Measurements from ENCODE around the gene GJA1. TPM values are rescaled to one million over a fixed set of nuclear protein-coding genes. Genes with fewer than 3 reads are reported as not detected.
"Not testable (repeated sequence)": the region's sequence is repeated elsewhere in the genome, so short reads cannot be mapped to it uniquely, and the experiment has no call there.

The GJA1 gene
- total RNA-seq, 6 experiments from 2014 or later, result 0.64 to 7.5 (median 2.0) TPM

DNA sequence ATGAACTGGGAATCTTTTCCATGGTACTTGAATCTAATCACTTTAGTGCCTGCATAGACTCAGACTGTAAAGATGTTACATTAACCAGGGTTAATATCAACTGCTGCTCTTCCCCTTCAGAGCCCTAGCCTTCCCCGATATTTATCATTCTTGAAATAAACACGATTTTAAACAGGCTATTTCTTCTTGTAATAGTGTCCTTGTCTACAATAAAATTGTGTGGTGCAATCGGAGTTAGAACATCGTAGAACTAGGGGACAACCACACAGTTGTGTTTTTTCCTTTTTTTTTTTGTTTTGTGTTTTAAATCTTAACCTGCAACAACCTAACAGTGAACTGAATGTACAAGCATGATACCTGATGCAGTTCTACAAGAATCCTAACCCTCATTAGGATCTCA is 4.5 kb downstream of the GJA1 start:
- no peak overlapping the region for H3K27ac ChIP-seq
- no peaks in the 10 kb centered on the region for H3K36me3 ChIP-seq
- DNase-seq (no peak), ATAC-seq (no peak)
- intact Hi-C loops (cut with DNase I), result loop anchor here in 1 of 2 donors (10.0 kb wide), 1 partner anchor 595 kb away; no protein-coding TSS in a partner anchor
- H3K4me1 ChIP-seq, result peaks cover 0 to 9% (median 0%) of the 10 kb centered on the region in 4 donors
- no peak for TF ChIP-seq POLR2A (IDR thresholded peaks at IDR 0.05)
- TF ChIP-seq, protein P1, sequence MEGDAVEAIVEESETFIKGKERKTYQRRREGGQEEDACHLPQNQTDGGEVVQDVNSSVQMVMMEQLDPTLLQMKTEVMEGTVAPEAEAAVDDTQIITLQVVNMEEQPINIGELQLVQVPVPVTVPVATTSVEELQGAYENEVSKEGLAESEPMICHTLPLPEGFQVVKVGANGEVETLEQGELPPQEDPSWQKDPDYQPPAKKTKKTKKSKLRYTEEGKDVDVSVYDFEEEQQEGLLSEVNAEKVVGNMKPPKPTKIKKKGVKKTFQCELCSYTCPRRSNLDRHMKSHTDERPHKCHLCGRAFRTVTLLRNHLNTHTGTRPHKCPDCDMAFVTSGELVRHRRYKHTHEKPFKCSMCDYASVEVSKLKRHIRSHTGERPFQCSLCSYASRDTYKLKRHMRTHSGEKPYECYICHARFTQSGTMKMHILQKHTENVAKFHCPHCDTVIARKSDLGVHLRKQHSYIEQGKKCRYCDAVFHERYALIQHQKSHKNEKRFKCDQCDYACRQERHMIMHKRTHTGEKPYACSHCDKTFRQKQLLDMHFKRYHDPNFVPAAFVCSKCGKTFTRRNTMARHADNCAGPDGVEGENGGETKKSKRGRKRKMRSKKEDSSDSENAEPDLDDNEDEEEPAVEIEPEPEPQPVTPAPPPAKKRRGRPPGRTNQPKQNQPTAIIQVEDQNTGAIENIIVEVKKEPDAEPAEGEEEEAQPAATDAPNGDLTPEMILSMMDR (IDR thresholded peaks at IDR 0.05), result no peak
- 45% methylated on average over 4 of the region's 4 CpGs for WGBS (ENCODE audit: insufficient coverage, low coverage, low lambda C conversion rate, missing lambda C conversion rate)
- H3K9me3 ChIP-seq, result no peaks in the 10 kb centered on the region
- H3K27me3 ChIP-seq, result peaks cover 0 to 7% of the 10 kb centered on the region in 2 donors
- H3K4me3 ChIP-seq, result no peak overlapping the region

DNA sequence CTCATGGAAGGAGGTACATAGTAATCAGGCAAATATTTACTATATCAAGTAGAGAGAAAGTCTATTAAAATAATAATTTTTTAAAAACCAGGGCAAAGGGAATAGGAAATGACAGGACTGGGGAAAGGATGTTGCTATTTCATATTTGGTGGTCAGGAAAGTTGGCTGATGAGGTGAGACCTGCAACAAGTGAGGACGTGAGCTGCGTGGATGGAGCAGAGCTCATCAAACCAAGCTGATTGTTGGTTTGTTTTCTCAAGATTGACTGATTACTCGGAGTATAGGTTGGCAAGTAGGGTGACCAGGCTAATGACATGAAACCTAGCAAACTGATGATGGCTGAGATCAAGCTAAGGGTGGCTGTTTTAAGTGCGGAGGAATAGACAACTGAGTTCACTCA is 6.0 kb downstream of the GJA1 start:
- TF ChIP-seq, protein P1 (IDR thresholded peaks at IDR 0.05), result no peak
- TF ChIP-seq POLR2A (IDR thresholded peaks at IDR 0.05), result no peak
- no peaks in the 10 kb centered on the region for H3K36me3 ChIP-seq
- H3K4me1 ChIP-seq, result peaks cover 0 to 9% (median 0%) of the 10 kb centered on the region in 4 donors
- no peak overlapping the region for H3K4me3 ChIP-seq
- H3K27me3 ChIP-seq, result peaks cover 0 to 7% of the 10 kb centered on the region in 2 donors
- 45% methylated on average over 4 of the region's 4 CpGs for WGBS (ENCODE audit: insufficient coverage, low coverage, low lambda C conversion rate, missing lambda C conversion rate)
- no peak for ATAC-seq
- H3K9me3 ChIP-seq, result no peaks in the 10 kb centered on the region
- intact Hi-C loops (cut with DNase I), result no loop called here
- no peak overlapping the region for H3K27ac ChIP-seq
- no peak for DNase-seq

DNA sequence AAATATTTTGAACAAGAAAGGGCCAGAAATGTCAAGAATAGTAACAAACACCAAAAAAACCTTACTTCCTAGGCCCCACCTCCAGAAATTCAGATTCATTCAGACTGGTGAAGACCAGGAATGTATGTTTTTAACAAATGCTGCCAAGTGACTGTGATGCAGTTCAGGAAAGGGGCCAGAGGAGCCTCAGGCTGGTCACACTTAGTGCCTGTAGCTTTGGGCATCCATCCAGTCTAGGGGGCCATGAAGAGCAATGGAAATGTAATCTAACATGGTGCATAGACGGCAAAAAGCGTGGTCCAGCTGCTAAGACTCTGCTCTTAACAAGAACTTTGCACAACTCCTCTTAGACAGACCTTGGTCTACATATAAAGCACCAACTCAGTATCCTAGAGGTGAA is 7.1 kb downstream of the GJA1 start:
- H3K27me3 ChIP-seq, result peaks cover 0 to under 1% of the 10 kb centered on the region in 2 donors
- no peaks in the 10 kb centered on the region for H3K36me3 ChIP-seq
- H3K4me1 ChIP-seq, result peaks cover 0 to 1% (median 0%) of the 10 kb centered on the region in 4 donors
- H3K27ac ChIP-seq, result no peak overlapping the region
- intact Hi-C loops (cut with DNase I), result no loop called here
- no peak overlapping the region for H3K4me3 ChIP-seq
- DNase-seq (no peak), ATAC-seq (no peak)
- TF ChIP-seq POLR2A (IDR thresholded peaks at IDR 0.05), result no peak
- TF ChIP-seq, protein P1 (IDR thresholded peaks at IDR 0.05), result no peak
- H3K9me3 ChIP-seq, result no peaks in the 10 kb centered on the region
- no CpG with 5 or more reads among the region's 2 CpGs for WGBS (ENCODE audit: insufficient coverage, low coverage, low lambda C conversion rate, missing lambda C conversion rate)

DNA sequence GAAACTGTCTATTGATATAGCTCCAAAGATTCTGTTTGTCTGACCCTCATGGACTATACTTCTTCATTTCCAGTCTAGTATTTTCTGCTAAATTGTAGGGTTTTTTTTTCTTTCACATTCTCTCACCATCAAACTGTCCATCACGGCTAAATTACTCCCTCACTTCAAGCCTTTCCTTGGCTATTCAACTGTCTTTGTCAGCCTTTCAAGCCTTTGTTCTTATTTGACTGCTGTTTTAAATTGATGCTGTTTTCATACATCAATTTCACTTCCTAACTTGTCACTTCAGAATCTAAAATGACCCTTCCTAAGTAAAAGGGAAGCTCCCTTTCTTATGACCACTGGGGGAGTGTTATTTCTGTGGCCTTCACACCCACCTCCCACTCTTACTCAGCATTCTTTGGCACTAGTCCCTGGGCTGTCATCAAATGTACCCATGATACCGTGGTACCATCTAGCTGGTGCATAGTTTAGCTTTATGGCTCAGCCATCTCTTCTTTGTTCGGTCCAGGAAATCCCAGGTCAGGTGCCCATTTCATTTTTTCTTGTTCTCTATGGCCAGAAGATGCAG is 8.6 kb downstream of the GJA1 start:
- Histone ChIP-seq H3K9me3 (no peaks in the 10 kb centered on the region), H3K27ac (no peak overlapping the region), H3K4me3 (no peak overlapping the region), H3K4me1 (no peaks in the 10 kb centered on the region), H3K36me3 (no peaks in the 10 kb centered on the region), H3K27me3 (no peaks in the 10 kb centered on the region)
- DNase-seq, result no peak
- no peak for ATAC-seq
- 63% methylated on average over 3 of the region's 3 CpGs for WGBS (ENCODE audit: insufficient coverage, low coverage, low lambda C conversion rate, missing lambda C conversion rate)
- no peak for TF ChIP-seq POLR2A (IDR thresholded peaks at IDR 0.05)
- TF ChIP-seq, protein P1 (IDR thresholded peaks at IDR 0.05), result no peak
- intact Hi-C loops (cut with DNase I), result no loop called here

DNA sequence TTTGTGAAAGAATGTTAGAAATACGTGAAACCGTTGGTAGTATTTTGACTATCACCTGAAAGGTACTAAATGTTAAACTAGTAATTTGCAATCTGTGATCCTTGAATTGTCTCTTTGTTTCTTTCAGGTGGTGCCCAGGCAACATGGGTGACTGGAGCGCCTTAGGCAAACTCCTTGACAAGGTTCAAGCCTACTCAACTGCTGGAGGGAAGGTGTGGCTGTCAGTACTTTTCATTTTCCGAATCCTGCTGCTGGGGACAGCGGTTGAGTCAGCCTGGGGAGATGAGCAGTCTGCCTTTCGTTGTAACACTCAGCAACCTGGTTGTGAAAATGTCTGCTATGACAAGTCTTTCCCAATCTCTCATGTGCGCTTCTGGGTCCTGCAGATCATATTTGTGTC is 11.3 kb downstream of the GJA1 start:
- H3K4me1 ChIP-seq; H3K36me3 ChIP-seq; H3K27ac ChIP-seq; ATAC-seq; H3K9me3 ChIP-seq; H3K27me3 ChIP-seq; H3K4me3 ChIP-seq; intact Hi-C loops (cut with DNase I); DNase-seq: not testable (repeated sequence)
- 79% methylated on average over 6 of the region's 7 CpGs for WGBS (ENCODE audit: insufficient coverage, low coverage, low lambda C conversion rate, missing lambda C conversion rate)

DNA sequence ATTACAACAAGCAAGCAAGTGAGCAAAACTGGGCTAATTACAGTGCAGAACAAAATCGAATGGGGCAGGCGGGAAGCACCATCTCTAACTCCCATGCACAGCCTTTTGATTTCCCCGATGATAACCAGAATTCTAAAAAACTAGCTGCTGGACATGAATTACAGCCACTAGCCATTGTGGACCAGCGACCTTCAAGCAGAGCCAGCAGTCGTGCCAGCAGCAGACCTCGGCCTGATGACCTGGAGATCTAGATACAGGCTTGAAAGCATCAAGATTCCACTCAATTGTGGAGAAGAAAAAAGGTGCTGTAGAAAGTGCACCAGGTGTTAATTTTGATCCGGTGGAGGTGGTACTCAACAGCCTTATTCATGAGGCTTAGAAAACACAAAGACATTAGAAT is 12.3 kb downstream of the GJA1 start:
- H3K9me3 ChIP-seq; H3K36me3 ChIP-seq; H3K27me3 ChIP-seq; H3K27ac ChIP-seq; DNase-seq; ATAC-seq; intact Hi-C loops (cut with DNase I); H3K4me1 ChIP-seq; H3K4me3 ChIP-seq: not testable (repeated sequence)
- 79% methylated on average over 6 of the region's 7 CpGs for WGBS (ENCODE audit: insufficient coverage, low coverage, low lambda C conversion rate, missing lambda C conversion rate)

DNA sequence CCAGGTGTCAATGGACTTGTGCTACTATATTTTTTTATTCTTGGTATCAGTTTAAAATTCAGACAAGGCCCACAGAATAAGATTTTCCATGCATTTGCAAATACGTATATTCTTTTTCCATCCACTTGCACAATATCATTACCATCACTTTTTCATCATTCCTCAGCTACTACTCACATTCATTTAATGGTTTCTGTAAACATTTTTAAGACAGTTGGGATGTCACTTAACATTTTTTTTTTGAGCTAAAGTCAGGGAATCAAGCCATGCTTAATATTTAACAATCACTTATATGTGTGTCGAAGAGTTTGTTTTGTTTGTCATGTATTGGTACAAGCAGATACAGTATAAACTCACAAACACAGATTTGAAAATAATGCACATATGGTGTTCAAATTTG is 13.1 kb downstream of the GJA1 start:
- WGBS (ENCODE audit: insufficient coverage, low coverage, low lambda C conversion rate, missing lambda C conversion rate), result 66% methylated on average over 2 of the region's 2 CpGs
- ATAC-seq; intact Hi-C loops (cut with DNase I): not testable (repeated sequence)

More for the DNA sequence above, 13.1 kb downstream of the GJA1 start:
- not testable (repeated sequence) for H3K4me3 ChIP-seq, H3K36me3 ChIP-seq, DNase-seq, H3K27me3 ChIP-seq, H3K27ac ChIP-seq, H3K9me3 ChIP-seq, H3K4me1 ChIP-seq

Measured in right lobe of liver (tissue), 6 donors.